ENCODE measurements around the gene TBC1D23. TPM values are rescaled to one million over a fixed set of nuclear protein-coding genes. Genes with fewer than 3 reads are reported as not detected.

TBC1D23 gene
- total and polyA plus RNA-seq, 2 of the 13 experiments (the other 11 are each of a cell fraction or from before 2014, with no cell fraction given): 28.7 to 35.4 TPM

GRCh38 chr3:100266531-100266930 lies 5.7 kb downstream of the TBC1D23 start:
- in situ Hi-C loops (cut with HindIII; ENCODE audit: extremely low pct_ligation_motif_present, low pct_unique_long_range_greater_than_20kb): no loop called here

More at GRCh38 chr3:100266531-100266930, 5.7 kb downstream of the TBC1D23 start:
- Histone ChIP-seq H4K20me1 (ENCODE audit: insufficient read depth, low read length) (peaks cover 7% of the 10 kb centered on the region), H3K79me2 (ENCODE audit: insufficient read depth, low read length) (peaks cover 96% of the 10 kb centered on the region), H3K4me3 (replicated peaks in 1 of 3; ENCODE audit: insufficient read depth in 1 of 3, low read depth in 2 of 3, low read length in 3 of 3) (no peak overlapping the region), H3K27me3 (ENCODE audit: control insufficient read depth in 1 of 2, insufficient read depth in 2 of 2, low read length in 2 of 2) (no peaks in the 10 kb centered on the region; a peak in 1 of 5 replicates), H3K9ac (ENCODE audit: insufficient read depth, low read depth, low read length) (no peak overlapping the region), H3K27ac (ENCODE audit: extremely low read length, insufficient read depth, low read length) (no peak overlapping the region), H3K4me1 (ENCODE audit: insufficient read depth, low read length) (peaks cover 39% of the 10 kb centered on the region), H2AFZ (ENCODE audit: low read length) (no peak overlapping the region), H3K4me2 (ENCODE audit: low read depth, low read length) (no peak overlapping the region), H3K36me3 (replicated peaks in 1 of 2; ENCODE audit: control insufficient read depth in 1 of 2, insufficient read depth in 2 of 2, low read length in 2 of 2) (no peaks in the 10 kb centered on the region; a peak in 1 of 5 replicates), H3K9me3 (ENCODE audit: low read length) (no peaks in the 10 kb centered on the region)
- TF ChIP-seq NPAS2 (CRISPR knock-in tag; IDR thresholded peaks at IDR 0.05; ENCODE audit: borderline replicate concordance): no peak
- TF ChIP-seq MYNN (CRISPR knock-in tag; IDR thresholded peaks at IDR 0.05; ENCODE audit: low read depth): no peak
- TF ChIP-seq GTF2F1 (IDR thresholded peaks at IDR 0.05; ENCODE audit: low read length): no peak
- TF ChIP-seq IKZF4 (CRISPR knock-in tag; IDR thresholded peaks at IDR 0.05; ENCODE audit: borderline replicate concordance, low read depth, not compliant biosample characterization): no peak
- no peak for TF ChIP-seq SRY (CRISPR knock-in tag; IDR thresholded peaks at IDR 0.05)
- no peak for TF ChIP-seq RFXANK (CRISPR knock-in tag; IDR thresholded peaks at IDR 0.05)
- no peak for TF ChIP-seq SALL2 (CRISPR knock-in tag; IDR thresholded peaks at IDR 0.05)
- TF ChIP-seq RFXAP (CRISPR knock-in tag; IDR thresholded peaks at IDR 0.05; ENCODE audit: borderline replicate concordance): no peak
- TF ChIP-seq ZNF121 (CRISPR knock-in tag; IDR thresholded peaks at IDR 0.05): no peak
- no peak for TF ChIP-seq MED13 (CRISPR knock-in tag; IDR thresholded peaks at IDR 0.05)
- TF ChIP-seq FOXO4 (CRISPR knock-in tag; conservative IDR thresholded peaks at IDR 0.05): no peak
- TF ChIP-seq ZNF570 (CRISPR knock-in tag; IDR thresholded peaks at IDR 0.05; ENCODE audit: borderline replicate concordance): no peak
- TF ChIP-seq LCORL (IDR thresholded peaks at IDR 0.05): no peak
- TF ChIP-seq LCORL (CRISPR knock-in tag; IDR thresholded peaks at IDR 0.05): no peak
- TF ChIP-seq ZNF34 (CRISPR knock-in tag; IDR thresholded peaks at IDR 0.05; ENCODE audit: borderline replicate concordance): no peak
- no peak for TF ChIP-seq ATM (IDR thresholded peaks at IDR 0.05; ENCODE audit: borderline replicate concordance)
- TF ChIP-seq FOXM1 (CRISPR knock-in tag; IDR thresholded peaks at IDR 0.05): no peak
- intact Hi-C loops (cut with micrococcal nuclease; ENCODE audit: unreplicated experiment): no loop called here
- no peak for DNase-seq (ENCODE audit: low spot score)
- POLR2A ChIA-PET: no interaction called here
- CTCF ChIA-PET (ENCODE audit: low intra/inter-chr PET ratio, low total read pairs): no interaction called here
- no peak for FAIRE-seq
- BruUV-seq (replicated peaks): no TSS peak
- no peak for ATAC-seq
- WGBS (ENCODE audit: low lambda C conversion rate): 98% methylated on average over 1 of the region's 1 CpG

All from HepG2 (cell line).